SU-DHL-6 (cell line): ENCODE measurements around the gene RASGRP1.

ENCODE experiments used
- H2AFZ ChIP-seq: fragments of 200-600 bp; sonication (generic); 2 replicates; pipeline ENCODE4 v1.6.1; 2014; ENCODE audit warnings: low read depth, mild to moderate bottlenecking, moderate library complexity, mixed read lengths, antibody characterized with exemption, low read length; ENCODE audit not compliant: severe bottlenecking
- H3F3A ChIP-seq: fragments of 200-600 bp; shearing (Covaris generic); 2 replicates; pipeline ENCODE4 v1.6.0; 2016; ENCODE audit warnings: antibody characterized with exemption, mild to moderate bottlenecking; ENCODE audit not compliant: insufficient read depth
- H3K27ac ChIP-seq: fragments of 200-600 bp; sonication (generic); 2 replicates; pipeline ENCODE4 v1.5.1; 2016; ENCODE audit warnings: low read depth, mild to moderate bottlenecking, low read length, moderate library complexity, mixed read lengths
- H3K27me3 ChIP-seq: fragments of 200-600 bp; sonication (generic), shearing (Covaris generic); 2 replicates; pipeline ENCODE4 v1.6.0; 2014; ENCODE audit warnings: mild to moderate bottlenecking, low read length
- H3K36me3 ChIP-seq: fragments of 200-600 bp; sonication (generic); 2 replicates; pipeline ENCODE4 v1.6.1; 2014; ENCODE audit warnings: mild to moderate bottlenecking, low read length, mixed read lengths
- H3K4me2 ChIP-seq: fragments of 300-600, 200-600 bp; shearing (Covaris generic), sonication (generic); 2 replicates; pipeline ENCODE4 v1.6.0; 2014; ENCODE audit warnings: low read length, low read depth, mild to moderate bottlenecking; ENCODE audit not compliant: poor library complexity, severe bottlenecking
- H3K4me3 ChIP-seq: fragments of 200-600 bp; sonication (generic); 2 replicates; pipeline ENCODE4 v1.5.1; 2014; ENCODE audit warnings: antibody characterized with exemption, low read length, mild to moderate bottlenecking, mixed read lengths; ENCODE audit not compliant: insufficient read depth, poor library complexity, severe bottlenecking
- H3K79me2 ChIP-seq: fragments of 200-600 bp; sonication (generic); 2 replicates; pipeline ENCODE4 v1.6.1; 2014; ENCODE audit warnings: mild to moderate bottlenecking, low read length, moderate library complexity; ENCODE audit not compliant: insufficient read depth
- H3K9ac ChIP-seq: fragments of 200-600 bp; sonication (generic); 2 replicates; pipeline ENCODE4 v1.7.0; 2014; ENCODE audit warnings: mild to moderate bottlenecking, low read length
- H3K9me2 ChIP-seq: fragments of 200-600 bp; sonication (generic); replicated peaks from 2 replicates; pipeline ENCODE4 v1.6.1; 2014; ENCODE audit warnings: low read length; ENCODE audit not compliant: insufficient read depth
- H3K9me3 ChIP-seq: fragments of 200-600 bp; sonication (generic); 2 replicates; pipeline ENCODE4 v1.6.1; 2014; ENCODE audit warnings: low read length, mixed read lengths; ENCODE audit not compliant: insufficient read depth
- H4K20me1 ChIP-seq: fragments of 200-600 bp; sonication (generic); 2 replicates; pipeline ENCODE4 v1.6.1; 2014; ENCODE audit warnings: low read depth, mild to moderate bottlenecking, antibody characterized with exemption, low read length, moderate library complexity, mixed read lengths
- EZH2phosphoT487 ChIP-seq: fragments of 200-600 bp; sonication (generic), shearing (Covaris generic); conservative IDR thresholded peaks from 2 replicates; pipeline ENCODE4 v1.6.1; 2018; ENCODE audit warnings: mild to moderate bottlenecking, antibody characterized with exemption, low read length, moderate library complexity, mixed read lengths
- TF ChIP-seq, protein P1 (sequence below): fragments of 200-600 bp; sonication (generic); IDR thresholded peaks from one replicate; pipeline ENCODE4 v1.5.1; 2017; ENCODE audit warnings: antibody characterized with exemption, mild to moderate bottlenecking, low read length, moderate library complexity; ENCODE audit not compliant: insufficient read depth, poor library complexity, severe bottlenecking

The RASGRP1 gene

DNA sequence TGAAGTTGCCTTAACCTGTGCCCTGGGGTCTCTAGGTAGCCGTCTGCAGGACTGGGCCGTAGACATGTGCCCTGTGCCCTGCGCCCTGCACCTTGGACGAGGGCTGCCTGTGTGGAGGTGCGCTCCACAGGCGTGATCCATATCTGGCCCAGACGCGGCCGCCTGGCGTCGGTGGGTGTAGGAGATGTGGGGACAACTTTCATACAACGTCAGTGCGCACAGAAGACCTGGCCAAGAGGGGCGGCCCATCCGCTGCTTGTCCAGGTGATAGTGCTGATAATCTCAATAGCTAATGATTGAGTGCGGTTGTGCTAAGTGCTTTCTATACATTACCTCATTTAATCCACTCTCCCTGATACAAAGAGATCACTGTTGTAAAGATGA is 665 bp upstream of the RASGRP1 start:
- TF ChIP-seq, protein P1, sequence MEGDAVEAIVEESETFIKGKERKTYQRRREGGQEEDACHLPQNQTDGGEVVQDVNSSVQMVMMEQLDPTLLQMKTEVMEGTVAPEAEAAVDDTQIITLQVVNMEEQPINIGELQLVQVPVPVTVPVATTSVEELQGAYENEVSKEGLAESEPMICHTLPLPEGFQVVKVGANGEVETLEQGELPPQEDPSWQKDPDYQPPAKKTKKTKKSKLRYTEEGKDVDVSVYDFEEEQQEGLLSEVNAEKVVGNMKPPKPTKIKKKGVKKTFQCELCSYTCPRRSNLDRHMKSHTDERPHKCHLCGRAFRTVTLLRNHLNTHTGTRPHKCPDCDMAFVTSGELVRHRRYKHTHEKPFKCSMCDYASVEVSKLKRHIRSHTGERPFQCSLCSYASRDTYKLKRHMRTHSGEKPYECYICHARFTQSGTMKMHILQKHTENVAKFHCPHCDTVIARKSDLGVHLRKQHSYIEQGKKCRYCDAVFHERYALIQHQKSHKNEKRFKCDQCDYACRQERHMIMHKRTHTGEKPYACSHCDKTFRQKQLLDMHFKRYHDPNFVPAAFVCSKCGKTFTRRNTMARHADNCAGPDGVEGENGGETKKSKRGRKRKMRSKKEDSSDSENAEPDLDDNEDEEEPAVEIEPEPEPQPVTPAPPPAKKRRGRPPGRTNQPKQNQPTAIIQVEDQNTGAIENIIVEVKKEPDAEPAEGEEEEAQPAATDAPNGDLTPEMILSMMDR: no peak
- TF ChIP-seq EZH2phosphoT487: no peak
- no peaks in the 10 kb centered on the region for H4K20me1 ChIP-seq
- H3K9me2 ChIP-seq: no peaks in the 10 kb centered on the region
- no peaks in the 10 kb centered on the region for H3F3A ChIP-seq
- no peak overlapping the region for H3K9ac ChIP-seq
- H2AFZ ChIP-seq: no peak overlapping the region
- no peaks in the 10 kb centered on the region for H3K27me3 ChIP-seq
- H3K36me3 ChIP-seq: no peaks in the 10 kb centered on the region
- H3K4me3 ChIP-seq: peak overlapping the region; percentile 61
- no peaks in the 10 kb centered on the region for H3K9me3 ChIP-seq
- no peak overlapping the region for H3K27ac ChIP-seq
- peak overlapping the region; percentile 61 for H3K4me2 ChIP-seq
- no peaks in the 10 kb centered on the region for H3K79me2 ChIP-seq

DNA sequence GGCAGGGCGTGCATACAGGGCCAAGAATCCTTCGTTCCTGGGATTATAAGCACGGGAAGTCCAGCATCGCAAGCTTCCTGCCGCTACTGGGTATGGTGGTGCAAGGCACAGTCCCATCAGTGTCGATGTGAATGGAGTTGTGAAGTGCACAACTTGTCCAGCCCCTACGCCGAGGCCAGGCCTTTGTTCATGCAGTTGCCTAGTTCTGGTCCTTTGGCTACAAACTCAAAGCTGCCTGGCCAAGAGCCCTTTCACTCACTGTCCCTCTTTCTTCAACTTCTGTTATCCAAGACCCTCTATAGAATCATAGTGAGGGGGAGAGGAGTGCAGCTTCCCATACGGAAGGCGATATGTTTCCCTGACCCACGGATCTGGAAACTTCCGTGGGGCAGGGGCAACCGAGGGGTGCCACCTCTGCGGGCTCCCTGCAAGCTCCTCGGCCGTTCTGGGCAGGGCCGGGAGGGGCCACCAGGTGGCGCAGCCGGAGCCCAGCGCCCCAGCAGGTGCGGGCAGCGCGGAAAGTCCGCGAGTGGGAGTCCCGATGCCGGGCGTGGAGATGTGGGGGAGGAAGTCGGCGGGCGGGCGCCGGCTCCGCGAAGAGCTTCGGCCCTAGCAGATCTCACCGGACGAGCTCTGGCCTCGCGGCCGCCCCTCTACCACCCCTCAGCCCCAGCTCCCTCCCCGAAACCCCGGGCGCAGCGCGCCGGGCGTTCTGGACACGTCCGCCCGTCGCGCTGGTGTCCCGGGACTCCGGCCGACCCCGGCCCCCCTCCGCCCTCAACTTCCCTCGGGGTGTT is 693 bp downstream of the RASGRP1 start:
- H3K9me3 ChIP-seq: no peaks in the 10 kb centered on the region
- peak overlapping the region; percentile 61 for H3K4me3 ChIP-seq
- H3K79me2 ChIP-seq: no peaks in the 10 kb centered on the region
- no peak for TF ChIP-seq EZH2phosphoT487
- TF ChIP-seq, protein P1: peak; percentile 93
- H3K36me3 ChIP-seq: no peaks in the 10 kb centered on the region
- peak overlapping the region; percentile 90 for H2AFZ ChIP-seq
- H3F3A ChIP-seq: no peaks in the 10 kb centered on the region
- H3K4me2 ChIP-seq: peak overlapping the region; percentile 61
- H4K20me1 ChIP-seq: no peaks in the 10 kb centered on the region
- no peaks in the 10 kb centered on the region for H3K27me3 ChIP-seq
- no peak overlapping the region for H3K27ac ChIP-seq
- H3K9me2 ChIP-seq: no peaks in the 10 kb centered on the region
- H3K9ac ChIP-seq: peak overlapping the region; percentile 64

DNA sequence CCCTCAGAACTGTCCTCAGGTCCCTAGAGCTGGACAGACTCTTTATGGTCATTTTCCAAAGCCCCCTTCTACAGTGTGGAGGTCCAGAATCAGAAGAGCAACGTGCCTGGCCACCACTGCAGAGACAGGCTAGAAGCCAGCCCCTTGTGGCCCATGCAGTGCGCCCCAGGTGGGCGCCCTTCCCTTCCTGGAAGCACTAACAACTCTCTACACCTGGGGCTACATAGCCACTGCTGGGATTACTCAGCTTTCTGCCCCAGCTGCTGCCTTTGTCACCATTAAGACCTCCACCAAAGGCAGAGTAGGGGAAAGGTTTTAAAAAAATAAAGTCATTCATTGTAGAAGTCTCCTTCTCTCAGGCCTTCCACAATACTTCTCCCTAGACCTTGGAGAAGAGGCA is 2.3 kb downstream of the RASGRP1 start:
- no peaks in the 10 kb centered on the region for H3K27me3 ChIP-seq
- H3K9me3 ChIP-seq: no peaks in the 10 kb centered on the region
- no peaks in the 10 kb centered on the region for H3K36me3 ChIP-seq
- H3K27ac ChIP-seq: no peak overlapping the region
- H3K79me2 ChIP-seq: no peaks in the 10 kb centered on the region
- H3K9ac ChIP-seq: no peak overlapping the region
- H3K4me2 ChIP-seq: no peak overlapping the region
- no peak overlapping the region for H3K4me3 ChIP-seq
- H3K9me2 ChIP-seq: no peaks in the 10 kb centered on the region
- H2AFZ ChIP-seq: no peak overlapping the region
- TF ChIP-seq EZH2phosphoT487: no peak
- TF ChIP-seq, protein P1: no peak
- no peaks in the 10 kb centered on the region for H3F3A ChIP-seq
- no peaks in the 10 kb centered on the region for H4K20me1 ChIP-seq
